NCI-H510A (cell line): ENCODE measurements around the gene RAB39A.
A peak's percentile ranks its signal among the peaks of the same experiment; 100 is the strongest.

Source experiments
- DNase-seq: peaks from one replicate; lab custom pipeline; 2025; lab: John Stamatoyannopoulos, UW

Gene RAB39A

GRCh38 chr11:107962181-107962580, 33.9 kb downstream of the RAB39A start:
- no peak for DNase-seq

GRCh38 chr11:107963091-107963490, 34.8 kb downstream of the RAB39A start:
- no peak for DNase-seq

- DNase-seq = no peak
Measured at GRCh38 chr11:107969219-107969618, 41.0 kb downstream of the RAB39A start.

GRCh38 chr11:107970049-107970448, 41.8 kb downstream of the RAB39A start:
- DNase-seq = no peak

GRCh38 chr11:107973641-107974040, 45.4 kb downstream of the RAB39A start:
- DNase-seq = no peak

GRCh38 chr11:107988397-107989158, 60.3 kb downstream of the RAB39A start:
- no peak for DNase-seq

GRCh38 chr11:107991868-107992414, 63.7 kb downstream of the RAB39A start:
- DNase-seq = no peak

GRCh38 chr11:107996006-107996776, 67.9 kb downstream of the RAB39A start:
- DNase-seq = no peak

GRCh38 chr11:107998761-107999160, 70.5 kb downstream of the RAB39A start:
- no peak for DNase-seq

GRCh38 chr11:107999759-108000455, 71.7 kb downstream of the RAB39A start:
- DNase-seq = peak; percentile 14

- DNase-seq = no peak
Measured at GRCh38 chr11:108002476-108002875, 74.2 kb downstream of the RAB39A start.

- DNase-seq = no peak
Measured at GRCh38 chr11:108003623-108004022, 75.4 kb downstream of the RAB39A start.

GRCh38 chr11:108007819-108008218, 79.6 kb downstream of the RAB39A start:
- no peak for DNase-seq

GRCh38 chr11:108008656-108009496, 80.6 kb downstream of the RAB39A start, which contains the start of gene CUL5:
TSS of gene CUL5 (plus strand) at chr11:108008898. CDS start at chr11:108009349, 451 bp downstream.
- DNase-seq = peak; percentile 88

- DNase-seq = no peak
Measured at GRCh38 chr11:108009497-108010370, 81.5 kb downstream of the RAB39A start.

- no peak for DNase-seq
Measured at GRCh38 chr11:108012139-108012725, 84.0 kb downstream of the RAB39A start.
